Prostate gland (tissue), 2 donors: ENCODE measurements around the gene ARHGAP42.

Source experiments
- CTCF ChIP-seq, 4 experiments: fragments of 200-600 bp in 2 of 4; fragments of 450-650 bp in 2 of 4; sonication (generic) in 2 of 4; IDR thresholded peaks; 1 replicate in 3 of 4; 2 replicates in 1 of 4; pipeline ENCODE4 v1.5.1; 2016 to 2019; ENCODE audit warnings: antibody characterized with exemption in 4 of 4, mild to moderate bottlenecking in 2 of 4, moderate library complexity in 2 of 4
- POLR2A ChIP-seq: fragments of 450-650 bp; IDR thresholded peaks from one replicate; pipeline ENCODE4 v1.6.1; 2016; ENCODE audit warnings: antibody characterized with exemption, mild to moderate bottlenecking
- POLR2AphosphoS5 ChIP-seq: sonication (generic); formaldehyde crosslinking; IDR thresholded peaks from one replicate; pipeline ENCODE4 v1.6.1; 2017; ENCODE audit warnings: antibody characterized with exemption

DNA sequence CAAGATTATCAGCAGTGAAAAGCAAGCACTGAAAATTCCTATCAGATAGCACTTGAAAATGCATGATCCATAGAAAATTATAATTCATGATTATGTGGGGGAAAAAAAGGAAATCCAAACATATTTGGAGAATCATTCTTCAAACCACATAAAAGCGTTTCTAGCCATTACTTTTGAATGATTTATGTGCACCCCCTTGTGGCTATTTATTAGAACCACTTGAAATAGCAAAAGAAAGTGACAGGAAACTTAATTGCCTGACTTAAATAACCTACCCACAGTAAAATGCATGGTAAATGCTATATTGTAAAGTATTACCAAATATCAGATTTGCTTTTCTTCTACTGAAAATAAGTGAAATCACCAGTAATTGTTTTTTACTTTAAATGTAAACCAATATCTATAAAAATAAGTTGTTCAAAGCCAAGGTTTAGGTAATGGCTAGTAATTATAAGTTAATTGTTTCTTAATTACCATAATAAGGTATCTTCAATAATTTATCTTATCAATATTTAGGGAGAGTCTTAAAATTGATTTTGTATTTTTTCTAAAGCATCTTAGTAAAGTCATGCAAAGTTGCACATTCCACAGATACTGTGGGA lies 168.5 kb downstream of the ARHGAP42 start:
- peak; percentile 37 to 80 (median 74) for TF ChIP-seq CTCF (IDR thresholded peaks at IDR 0.05)
- no peak for TF ChIP-seq POLR2A
- no peak for TF ChIP-seq POLR2AphosphoS5
